H9 (cell line): ENCODE results near the gene TRMT44. TPM values are rescaled to one million over a fixed set of nuclear protein-coding genes. Genes with fewer than 3 reads are reported as not detected.

ENCODE experiments used
- DNase-seq: peaks from one replicate; pipeline ENCODE4 v3.0.0-alpha.2; 2017
- H2AFZ ChIP-seq: one replicate; pipeline ENCODE4 v1.6.1; 2013; ENCODE audit warnings: mild to moderate bottlenecking, low read length, control low read depth, moderate library complexity
- H2AK5ac ChIP-seq: 2 replicates; pipeline ENCODE4 v1.6.1; 2013; ENCODE audit warnings: low read length, control low read depth, mixed read lengths; ENCODE audit not compliant: insufficient read length
- H2BK120ac ChIP-seq: one replicate; pipeline ENCODE4 v1.6.1; 2013; ENCODE audit warnings: low read depth, mild to moderate bottlenecking, low read length, control low read depth, inconsistent platforms; ENCODE audit not compliant: poor library complexity, severe bottlenecking
- H2BK12ac ChIP-seq: 2 replicates; pipeline ENCODE4 v1.6.1; 2013; ENCODE audit warnings: low read length, control low read depth, mixed read lengths, low read depth; ENCODE audit not compliant: insufficient read length
- H2BK15ac ChIP-seq: 2 replicates; pipeline ENCODE4 v1.6.1; 2013; ENCODE audit warnings: low read depth, low read length, control low read depth
- H2BK20ac ChIP-seq: one replicate; pipeline ENCODE4 v1.6.1; 2013; ENCODE audit warnings: low read depth, mild to moderate bottlenecking, low read length, control low read depth, inconsistent platforms; ENCODE audit not compliant: poor library complexity, severe bottlenecking
- H2BK5ac ChIP-seq: 2 replicates; pipeline ENCODE4 v1.6.1; 2013; ENCODE audit warnings: low read length, control low read depth, mixed read lengths; ENCODE audit not compliant: insufficient read length
- H3K14ac ChIP-seq: 2 replicates; pipeline ENCODE4 v1.6.1; 2013; ENCODE audit warnings: low read length, control low read depth; ENCODE audit not compliant: insufficient read depth
- H3K18ac ChIP-seq: 2 replicates; pipeline ENCODE4 v1.6.1; 2013; ENCODE audit warnings: low read depth, mild to moderate bottlenecking, mixed read lengths, low read length, control low read depth; ENCODE audit not compliant: insufficient read length
- H3K23ac ChIP-seq: 2 replicates; pipeline ENCODE4 v1.6.1; 2013; ENCODE audit warnings: low read length, control low read depth, mixed read lengths, low read depth; ENCODE audit not compliant: insufficient read length
- H3K23me2 ChIP-seq: 2 replicates; pipeline ENCODE4 v1.6.1; 2013; ENCODE audit warnings: low read depth, mild to moderate bottlenecking, mixed read lengths, low read length, control low read depth; ENCODE audit not compliant: insufficient read length, poor library complexity, severe bottlenecking
- H3K27ac ChIP-seq: 2 replicates; pipeline ENCODE4 v1.5.1; 2013; ENCODE audit warnings: low read length, control low read depth, mixed read lengths, low read depth; ENCODE audit not compliant: insufficient read length
- H3K27me3 ChIP-seq: 2 replicates; pipeline ENCODE4 v1.6.1; 2013; ENCODE audit warnings: low read length, control low read depth, inconsistent platforms; ENCODE audit not compliant: insufficient read depth
- H3K4ac ChIP-seq: 2 replicates; pipeline ENCODE4 v1.6.1; 2013; ENCODE audit warnings: low read depth, mild to moderate bottlenecking, control low read depth, inconsistent platforms, low read length, moderate library complexity
- H3K4me1 ChIP-seq: 2 replicates; pipeline ENCODE4 v1.6.1; 2013; ENCODE audit warnings: low read length, control low read depth, inconsistent platforms; ENCODE audit not compliant: insufficient read depth
- H3K4me2 ChIP-seq: 2 replicates; pipeline ENCODE4 v1.6.1; 2013; ENCODE audit warnings: low read length, control low read depth, mixed read lengths; ENCODE audit not compliant: insufficient read length, insufficient read depth
- H3K56ac ChIP-seq: 2 replicates; pipeline ENCODE4 v1.6.1; 2013; ENCODE audit warnings: low read depth, mild to moderate bottlenecking, mixed read lengths, low read length, control low read depth; ENCODE audit not compliant: insufficient read length
- H3K79me1 ChIP-seq: 2 replicates; pipeline ENCODE4 v1.6.1; 2013; ENCODE audit warnings: low read depth, mild to moderate bottlenecking, moderate library complexity, low read length, control low read depth, inconsistent platforms; ENCODE audit not compliant: insufficient read depth, poor library complexity, severe bottlenecking
- H3K79me2 ChIP-seq: 2 replicates; pipeline ENCODE4 v1.6.1; 2013; ENCODE audit warnings: low read length, control low read depth, inconsistent platforms; ENCODE audit not compliant: insufficient read depth
- H3K9ac ChIP-seq: 2 replicates; pipeline ENCODE4 v1.6.1; 2013; ENCODE audit warnings: low read length, control low read depth, mixed read lengths; ENCODE audit not compliant: insufficient read length; ENCODE audit errors: extremely low read depth
- H3K9me3 ChIP-seq: one replicate; pipeline ENCODE4 v1.6.1; 2013; ENCODE audit warnings: low read depth, low read length, inconsistent platforms; ENCODE audit not compliant: control insufficient read depth
- H3T11ph ChIP-seq: one replicate; pipeline ENCODE4 v1.6.1; 2013; ENCODE audit warnings: mild to moderate bottlenecking, low read length, control low read depth, inconsistent platforms
- H4K20me1 ChIP-seq: one replicate; pipeline ENCODE4 v1.6.1; 2013; ENCODE audit not compliant: control insufficient read depth, insufficient read length, insufficient read depth
- H4K5ac ChIP-seq: 2 replicates; pipeline ENCODE4 v1.6.1; 2013; ENCODE audit warnings: low read depth, mild to moderate bottlenecking, mixed read lengths, low read length, control low read depth; ENCODE audit not compliant: insufficient read length
- H4K8ac ChIP-seq: replicated peaks from 2 replicates; pipeline ENCODE4 v1.6.1; 2013; ENCODE audit warnings: low read length, control low read depth, mixed read lengths, low read depth; ENCODE audit not compliant: insufficient read length
- H4K91ac ChIP-seq: 2 replicates; pipeline ENCODE4 v1.6.1; 2013; ENCODE audit warnings: low read depth, mild to moderate bottlenecking, moderate library complexity, mixed read lengths, low read length, control low read depth; ENCODE audit not compliant: insufficient read length
- H3K27ac Mint-ChIP-seq, 3 experiments: 2 replicates in 2 of 3; 3 replicates in 1 of 3; pipeline ENCODE4 v1.8.0; 2020 to 2021; ENCODE audit warnings: mixed read lengths in 3 of 3, mild to moderate bottlenecking in 1 of 3, moderate library complexity in 1 of 3
- H3K27me3 Mint-ChIP-seq: 2 replicates; pipeline ENCODE4 v1.8.0; 2021; ENCODE audit warnings: low read depth, mild to moderate bottlenecking, moderate library complexity, mixed read lengths
- H3K36me3 Mint-ChIP-seq, 3 experiments: 2 replicates in 2 of 3; 3 replicates in 1 of 3; pipeline ENCODE4 v1.8.0; 2020 to 2021; ENCODE audit warnings: low read depth in 3 of 3, mixed read lengths in 3 of 3; ENCODE audit not compliant: insufficient read depth in 1 of 3
- H3K4me1 Mint-ChIP-seq, 2 experiments: 2 replicates each; pipeline ENCODE4 v1.8.0; 2020; ENCODE audit warnings: mixed read lengths in 2 of 2
- H3K4me3 Mint-ChIP-seq, 2 experiments: 2 replicates in 1 of 2; 3 replicates in 1 of 2; pipeline ENCODE4 v1.8.0; 2020 to 2021; ENCODE audit warnings: mild to moderate bottlenecking in 2 of 2, mixed read lengths in 2 of 2, moderate library complexity in 1 of 2
- H3K9me3 Mint-ChIP-seq, 2 experiments: 2 replicates in 1 of 2; 3 replicates in 1 of 2; pipeline ENCODE4 v1.8.0; 2020; ENCODE audit warnings: mild to moderate bottlenecking in 2 of 2, mixed read lengths in 2 of 2, moderate library complexity in 1 of 2
- CTCF ChIP-seq: fragments of 200-600 bp; sonication (generic); conservative IDR thresholded peaks from 3 replicates; pipeline ENCODE4 v1.8.0; 2021; ENCODE audit warnings: antibody characterized with exemption, mild to moderate bottlenecking
- WGBS: extraction: QIAGEN DNeasy Blood & Tissue Kit; methylation state at CpG from one replicate; pipeline ENCODE4 v1.1.7; 2013; ENCODE audit warnings: missing lambda C conversion rate, low lambda C conversion rate, mixed read lengths; ENCODE audit not compliant: insufficient read length; ENCODE audit errors: extremely low coverage; 5-methylcytosine and 5-hydroxymethylcytosine counted together
- total RNA-seq: library from RNA; stranded (reverse); gene quantifications from 2 replicates; pipeline ENCODE4 v1.2.1, GENCODE V29; 2021

Gene TRMT44
- total RNA-seq, 1 experiment from 2014 or later: 22.8 TPM

DNA sequence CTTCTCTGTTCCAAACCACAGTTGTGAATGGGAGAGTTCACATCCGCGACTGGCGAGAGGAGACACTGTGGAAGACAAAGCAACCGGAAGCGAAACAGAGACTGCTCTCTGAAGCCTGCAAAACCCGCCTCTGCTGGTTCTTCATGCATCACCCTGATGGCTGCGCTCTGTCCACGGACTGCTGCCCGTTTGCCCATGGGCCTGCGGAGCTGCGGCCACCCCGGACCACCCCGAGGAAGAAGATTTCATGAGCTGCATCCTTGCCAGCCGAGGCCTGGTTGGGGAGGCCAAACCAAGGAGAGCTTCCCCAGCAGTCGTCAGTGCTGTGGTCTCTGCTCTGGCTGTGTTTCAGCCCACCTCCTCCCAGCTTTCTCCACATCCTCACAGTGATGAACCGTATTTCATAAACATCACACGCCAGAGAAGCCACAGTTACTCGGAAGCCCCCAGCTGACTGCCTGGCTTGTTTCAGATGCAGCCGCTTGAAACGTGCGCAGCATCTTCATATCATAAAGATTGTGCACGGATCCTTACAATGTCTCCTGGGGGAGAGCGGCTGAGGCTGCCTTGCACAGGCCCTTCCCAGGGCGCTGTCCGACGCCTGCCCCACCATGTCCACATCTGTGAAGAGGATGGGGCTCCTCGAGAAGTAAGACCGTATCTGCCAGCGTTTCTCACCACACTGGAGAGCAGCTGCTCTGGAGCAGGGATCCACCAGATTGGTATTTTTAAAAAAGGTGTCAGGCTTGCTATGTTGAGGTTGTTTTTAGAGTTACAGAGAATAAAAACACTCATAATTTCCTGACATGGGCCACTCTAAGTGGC lies 35.4 kb downstream of the TRMT44 start:
- Histone ChIP-seq H3K27me3 (no peaks in the 10 kb centered on the region), H2BK5ac (no peak overlapping the region), H3T11ph (no peak overlapping the region), H3K23me2 (no peaks in the 10 kb centered on the region), H4K8ac (no peak overlapping the region), H2BK20ac (no peak overlapping the region), H3K27ac (no peak overlapping the region), H3K79me2 (no peaks in the 10 kb centered on the region), H3K18ac (no peak overlapping the region), H3K9ac (no peak overlapping the region), H4K91ac (no peak overlapping the region), H3K4me2 (no peak overlapping the region), H2BK12ac (no peak overlapping the region), H2BK120ac (no peak overlapping the region), H3K79me1 (no peaks in the 10 kb centered on the region), H3K56ac (no peak overlapping the region), H3K9me3 (no peaks in the 10 kb centered on the region), H3K23ac (no peak overlapping the region), H2AK5ac (no peak overlapping the region), H2AFZ (no peak overlapping the region), H3K4me1 (no peaks in the 10 kb centered on the region), H3K4ac (no peak overlapping the region), H4K5ac (no peak overlapping the region), H4K20me1 (no peaks in the 10 kb centered on the region), H3K14ac (no peak overlapping the region), H2BK15ac (no peak overlapping the region)
- no peak for TF ChIP-seq CTCF
- WGBS: no CpG with 5 or more reads among the region's 29 CpGs
- peaks cover 6 to 23% (median 22%) of the 10 kb centered on the region in 3 experiments; a peak in 6 of 7 replicates for H3K36me3 Mint-ChIP-seq
- peak overlapping the region; percentile 48 to 83 (median 80); a peak in 3 of 7 replicates for H3K27ac Mint-ChIP-seq
- no peak for DNase-seq
- peaks cover 23 to 25% of the 10 kb centered on the region in 2 experiments for H3K4me1 Mint-ChIP-seq
- H3K27me3 Mint-ChIP-seq: no peaks in the 10 kb centered on the region
- no peaks in the 10 kb centered on the region for H3K9me3 Mint-ChIP-seq
- no peak overlapping the region for H3K4me3 Mint-ChIP-seq
